ENCODE data around the gene PROSER2.
A peak's percentile ranks its signal among the peaks of the same experiment; 100 is the strongest.

Gene PROSER2

GRCh38 chr10:11898372-11899066 lies 75.4 kb downstream of the PROSER2 start:
- no peak for DNase-seq (ENCODE audit: low spot score)
- TF ChIP-seq CTCF (IDR thresholded peaks at IDR 0.05): no peak
- Histone ChIP-seq H3K4me3 (no peak overlapping the region), H3K27ac (no peak overlapping the region)

- Histone ChIP-seq H3K27ac (no peak overlapping the region), H3K4me3 (no peak overlapping the region)
- TF ChIP-seq CTCF (IDR thresholded peaks at IDR 0.05): no peak
- DNase-seq (ENCODE audit: low spot score): no peak
Observed at GRCh38 chr10:11899067-11899876, 76.1 kb downstream of the PROSER2 start.

GRCh38 chr10:11901036-11901301 lies 77.8 kb downstream of the PROSER2 start:
- Histone ChIP-seq H3K27ac (no peak overlapping the region), H3K4me3 (no peak overlapping the region)
- DNase-seq (ENCODE audit: low spot score): no peak
- no peak for TF ChIP-seq CTCF (IDR thresholded peaks at IDR 0.05)

- no peak for TF ChIP-seq CTCF (IDR thresholded peaks at IDR 0.05)
- Histone ChIP-seq H3K27ac (no peak overlapping the region), H3K4me3 (peak overlapping the region; percentile 17)
- DNase-seq (ENCODE audit: low spot score): no peak
Observed at GRCh38 chr10:11901454-11901832, 78.3 kb downstream of the PROSER2 start.

- H3K27ac ChIP-seq: no peak overlapping the region
- peak overlapping the region; percentile 17 for H3K4me3 ChIP-seq
- no peak for TF ChIP-seq CTCF (IDR thresholded peaks at IDR 0.05)
- DNase-seq (ENCODE audit: low spot score): no peak
Observed at GRCh38 chr10:11901833-11902475, 78.8 kb downstream of the PROSER2 start.

- H3K4me3 ChIP-seq: no peak overlapping the region
- TF ChIP-seq CTCF (IDR thresholded peaks at IDR 0.05): no peak
- no peak overlapping the region for H3K27ac ChIP-seq
- no peak for DNase-seq (ENCODE audit: low spot score)
Observed at GRCh38 chr10:11902646-11903045, 79.5 kb downstream of the PROSER2 start.
